Fibroblast of the conjunctiva (primary cell): Measurements from ENCODE around the gene NFX1.
A peak's percentile ranks its signal among the peaks of the same experiment; 100 is the strongest.

Experiments
- DNase-seq: peaks from one replicate; pipeline ENCODE4 v3.0.0-alpha.2; 2010; ENCODE audit warnings: low read depth

The NFX1 gene

GRCh38 chr9:33290247-33291030 is at the start of gene NFX1:
TSS of gene NFX1 (plus strand) at chr9:33290516. CDS start at chr9:33290573, 57 bp downstream.
- peak; percentile 97 for DNase-seq

- DNase-seq, result no peak
These were observed 49.0 kb upstream of the NFX1 start for GRCh38 chr9:33241298-33241697.

GRCh38 chr9:33242609-33243134 is 47.6 kb upstream of the NFX1 start:
- no peak for DNase-seq

GRCh38 chr9:33244137-33244784 is 46.1 kb upstream of the NFX1 start:
- no peak for DNase-seq

GRCh38 chr9:33245341-33245740 is 45.0 kb upstream of the NFX1 start:
- DNase-seq, result no peak

- no peak for DNase-seq
These were observed 44.0 kb upstream of the NFX1 start for GRCh38 chr9:33246269-33246860.

- DNase-seq, result no peak
These were observed 41.7 kb upstream of the NFX1 start for GRCh38 chr9:33248606-33249005.

- DNase-seq, result no peak
These were observed 41.1 kb upstream of the NFX1 start for GRCh38 chr9:33249087-33249658.

- no peak for DNase-seq
These were observed 40.3 kb upstream of the NFX1 start for GRCh38 chr9:33249983-33250382.

- no peak for DNase-seq
These were observed 39.8 kb upstream of the NFX1 start for GRCh38 chr9:33250458-33250995.

GRCh38 chr9:33254211-33254610 is 36.1 kb upstream of the NFX1 start:
- no peak for DNase-seq

GRCh38 chr9:33255014-33255413 is 35.3 kb upstream of the NFX1 start:
- DNase-seq, result no peak

- no peak for DNase-seq
These were observed 34.8 kb upstream of the NFX1 start for GRCh38 chr9:33255471-33255870.

GRCh38 chr9:33256236-33256635 is 34.1 kb upstream of the NFX1 start:
- DNase-seq, result no peak

- no peak for DNase-seq
These were observed 33.0 kb upstream of the NFX1 start for GRCh38 chr9:33257276-33257675.

- no peak for DNase-seq
These were observed 29.9 kb upstream of the NFX1 start for GRCh38 chr9:33260372-33260771.

GRCh38 chr9:33263131-33264002 is 26.9 kb upstream of the NFX1 start:
- no peak for DNase-seq

GRCh38 chr9:33264003-33264472 is 26.3 kb upstream of the NFX1 start:
- DNase-seq, result no peak

- DNase-seq, result peak; percentile 99
These were observed 25.7 kb upstream of the NFX1 start, which contains the start of the genes BAG1 and CHMP5 for GRCh38 chr9:33264473-33265177. TSS of gene BAG1 (minus strand) at chr9:33264708. TSS of gene CHMP5 (plus strand) at chr9:33265049. CDS start at chr9:33265079, 30 bp downstream.

- DNase-seq, result no peak
These were observed 25.0 kb upstream of the NFX1 start for GRCh38 chr9:33265211-33265865.
